GM18867 (cell line): ENCODE results near the gene GAB2.
"Not testable (repeated sequence)": the region's sequence is repeated elsewhere in the genome, so short reads cannot be mapped to it uniquely, and the experiment has no call there.

Source experiments
- ATAC-seq: cut with Tn5 transposase; IDR thresholded peaks from one replicate; pipeline ENCODE4 v1.9.1; 2021; ENCODE audit warnings: mild to moderate bottlenecking, moderate library complexity; ENCODE audit not compliant: unreplicated experiment

The GAB2 gene

DNA sequence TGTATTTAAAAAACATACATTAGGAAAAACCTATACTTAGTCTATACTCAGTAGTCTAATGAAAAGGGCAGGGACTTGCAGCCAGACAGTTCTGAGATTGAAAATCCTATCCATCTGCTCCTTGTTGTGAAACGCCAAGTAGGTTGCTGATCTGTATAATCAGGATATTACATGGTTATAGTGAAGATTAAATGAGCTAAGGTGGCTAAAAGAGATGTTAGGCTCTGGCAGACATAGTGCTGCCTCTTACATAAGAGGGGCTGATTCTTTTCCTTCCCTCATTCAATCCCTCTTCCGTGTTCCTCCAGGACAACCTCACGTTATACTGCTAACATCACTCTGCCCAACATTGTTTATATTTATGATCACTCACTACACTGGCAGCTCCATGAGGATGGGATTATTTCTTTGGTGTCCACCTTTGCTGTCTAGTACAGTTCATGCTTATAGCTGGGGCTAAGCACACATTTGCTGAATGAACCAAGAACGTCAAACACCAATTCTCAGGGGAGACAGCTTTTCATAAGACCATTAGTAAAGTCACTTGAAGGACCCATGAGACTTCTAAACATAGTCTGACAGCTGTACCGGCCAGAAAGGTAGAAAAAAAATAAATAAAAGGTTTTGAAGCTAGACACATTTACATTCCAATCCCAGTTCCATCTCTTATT, 46.3 kb downstream of the GAB2 start:
- ATAC-seq = no peak

- ATAC-seq = no peak
Measured at GRCh38 chr11:78370406-78371172, 47.0 kb downstream of the GAB2 start.

- no peak for ATAC-seq
Measured at GRCh38 chr11:78365381-78365792, 52.2 kb downstream of the GAB2 start.

GRCh38 chr11:78364128-78364751, 53.4 kb downstream of the GAB2 start:
- ATAC-seq = no peak

GRCh38 chr11:78363024-78363619, 54.5 kb downstream of the GAB2 start:
- ATAC-seq = no peak

DNA sequence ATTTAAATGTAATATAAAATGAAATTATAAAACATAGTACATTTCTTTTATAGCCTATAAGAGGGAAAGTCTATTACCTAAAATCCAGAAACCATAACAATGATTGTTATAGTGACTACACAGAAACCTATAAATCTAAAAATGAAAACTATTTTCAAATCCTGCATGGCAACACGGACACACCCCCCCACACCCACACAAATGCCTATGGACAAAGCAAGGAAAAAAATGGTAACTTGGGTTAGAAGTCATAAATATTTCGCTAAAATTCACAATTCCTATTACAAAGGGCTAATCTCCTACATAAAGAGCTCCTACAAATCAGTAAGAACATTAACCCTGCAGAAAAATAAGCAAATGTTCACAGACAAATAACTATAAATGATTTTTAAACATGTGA, 56.4 kb downstream of the GAB2 start:
- no peak for ATAC-seq

GRCh38 chr11:78359921-78360320, 57.7 kb downstream of the GAB2 start:
- ATAC-seq = no peak

DNA sequence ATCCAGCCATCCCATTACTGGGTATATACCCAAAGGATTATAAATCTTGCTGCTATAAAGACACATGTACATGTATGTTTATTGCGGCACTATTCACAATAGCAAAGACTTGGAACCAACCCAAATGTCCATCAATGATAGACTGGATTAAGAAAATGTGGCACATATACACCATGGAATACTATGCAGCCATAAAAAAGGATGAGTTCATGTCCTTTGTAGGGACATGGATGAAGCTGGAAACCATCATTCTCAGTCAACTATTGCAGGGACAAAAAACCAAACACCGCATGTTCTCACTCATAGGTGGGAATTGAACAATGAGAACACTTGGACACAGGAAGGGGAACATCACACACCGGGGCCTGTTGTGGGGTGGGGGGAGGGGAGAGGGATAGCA, 59.7 kb downstream of the GAB2 start:
- ATAC-seq = not testable (repeated sequence)

- ATAC-seq = not testable (repeated sequence)
Measured at GRCh38 chr11:78357425-78357824, 60.2 kb downstream of the GAB2 start.

GRCh38 chr11:78355742-78356141, 61.9 kb downstream of the GAB2 start:
- not testable (repeated sequence) for ATAC-seq

GRCh38 chr11:78355309-78355705, 62.3 kb downstream of the GAB2 start:
- no peak for ATAC-seq

DNA sequence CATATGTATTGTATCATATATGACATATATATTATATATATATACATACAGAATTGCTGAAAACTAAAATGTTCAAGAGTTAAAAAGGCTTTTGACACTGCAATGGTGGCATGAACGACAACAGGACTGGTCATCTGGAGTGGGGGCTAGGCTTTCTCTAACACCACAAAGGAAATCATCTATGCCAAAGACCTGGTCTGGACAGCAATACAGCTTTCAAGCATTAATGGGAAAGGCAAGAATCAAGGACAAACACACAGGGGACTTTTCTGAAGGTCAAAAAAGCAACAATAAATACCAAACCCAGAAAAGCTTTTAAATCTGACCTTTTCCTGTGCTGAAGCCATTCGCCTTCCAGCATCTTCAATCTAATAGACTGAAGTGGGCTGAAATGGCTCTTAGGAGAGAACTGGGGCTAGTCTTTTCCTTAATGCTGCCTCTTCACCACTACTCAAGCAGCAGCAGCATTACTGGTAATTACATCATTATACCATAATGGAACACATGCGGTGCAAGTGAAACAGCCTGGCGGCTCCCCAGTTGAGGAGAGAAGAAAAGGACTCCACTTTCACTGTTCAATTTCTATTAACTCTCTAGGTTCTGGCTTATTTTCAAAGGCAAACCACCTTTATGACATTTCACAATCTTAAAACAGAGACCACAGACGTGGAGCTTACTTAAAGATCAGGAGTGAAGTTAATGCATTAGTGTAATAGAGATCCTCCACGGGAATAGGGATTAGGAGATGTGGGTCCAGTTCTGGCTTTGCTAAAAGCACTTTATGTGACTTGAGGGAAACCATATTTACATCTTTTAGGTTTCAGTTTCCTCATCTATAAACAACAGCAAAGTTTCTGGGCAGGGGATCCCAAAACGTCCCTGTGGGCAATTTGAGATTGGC, 63.0 kb downstream of the GAB2 start:
- no peak for ATAC-seq

- ATAC-seq = no peak
Measured at GRCh38 chr11:78351979-78352841, 65.4 kb downstream of the GAB2 start.

- ATAC-seq = no peak
Measured at GRCh38 chr11:78351193-78351592, 66.4 kb downstream of the GAB2 start.

DNA sequence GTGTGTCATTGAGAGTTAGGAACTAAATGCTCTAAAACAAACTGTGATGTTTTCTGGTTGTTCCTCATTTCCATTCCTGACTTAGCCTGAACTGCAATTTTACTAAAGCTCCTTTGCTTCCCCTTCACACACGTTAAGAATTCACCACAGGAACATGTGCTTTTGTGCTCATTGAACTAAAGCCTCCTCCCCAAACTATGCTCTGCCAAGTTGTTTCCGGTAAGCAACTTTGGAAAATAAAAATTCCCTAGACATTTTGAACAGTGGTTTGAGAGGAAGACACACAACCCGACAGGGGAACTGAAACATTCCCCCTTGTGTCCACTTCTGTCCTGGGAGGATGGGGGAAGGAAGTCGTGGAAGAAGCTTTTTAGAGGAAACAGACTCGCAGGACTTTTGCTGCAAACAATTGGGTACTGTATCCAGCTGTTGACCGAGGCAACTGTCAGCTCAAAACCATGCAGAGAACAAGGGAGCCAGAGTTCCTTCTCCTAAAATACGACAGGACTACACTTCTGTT, 66.9 kb downstream of the GAB2 start:
- no peak for ATAC-seq

DNA sequence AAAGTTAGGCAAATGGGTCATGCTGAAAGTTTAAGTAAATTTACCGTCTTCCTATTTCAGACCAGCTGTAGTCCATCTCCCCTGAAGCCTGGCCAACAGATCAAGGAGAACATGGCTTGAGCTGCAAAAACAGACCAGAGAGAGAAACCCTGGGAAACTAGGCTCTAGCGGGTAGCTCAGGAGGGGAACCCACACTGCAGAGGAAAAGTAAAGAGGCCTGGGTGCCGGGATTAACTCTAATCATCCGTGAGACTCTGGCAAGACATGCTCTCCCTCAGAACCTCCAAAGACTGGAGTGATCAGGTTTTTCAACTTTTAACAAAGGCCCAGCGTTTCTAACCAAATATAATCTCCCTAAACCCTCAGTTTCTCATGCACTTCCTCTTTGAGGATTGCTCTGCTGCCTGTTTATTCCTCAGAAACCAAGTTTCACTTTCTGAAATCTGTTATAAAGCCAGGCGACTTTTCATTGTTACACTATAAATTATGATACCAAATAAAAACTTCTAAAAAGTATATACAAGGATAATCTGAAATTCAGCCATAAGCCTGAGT, 67.5 kb downstream of the GAB2 start:
- ATAC-seq = no peak

DNA sequence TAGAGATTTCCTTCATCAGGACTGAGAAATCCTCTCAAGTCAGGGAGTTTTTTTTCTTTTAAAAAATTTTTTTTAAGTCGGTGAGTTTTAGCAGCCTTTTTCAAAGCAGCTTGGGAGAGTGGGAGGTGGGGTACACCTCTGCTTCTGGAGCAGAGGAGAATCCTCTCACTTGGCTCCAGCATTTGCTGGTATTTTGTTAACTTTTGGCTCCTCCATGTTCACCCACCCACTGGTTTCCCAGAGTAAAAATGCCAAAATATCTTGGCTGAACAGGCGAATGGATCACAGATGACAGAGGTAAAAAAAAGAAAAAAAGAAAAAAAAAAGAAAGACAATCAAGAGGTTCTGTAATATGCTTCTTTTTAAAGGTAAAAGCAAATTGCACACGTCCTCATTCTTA, 68.0 kb downstream of the GAB2 start:
- ATAC-seq = no peak

DNA sequence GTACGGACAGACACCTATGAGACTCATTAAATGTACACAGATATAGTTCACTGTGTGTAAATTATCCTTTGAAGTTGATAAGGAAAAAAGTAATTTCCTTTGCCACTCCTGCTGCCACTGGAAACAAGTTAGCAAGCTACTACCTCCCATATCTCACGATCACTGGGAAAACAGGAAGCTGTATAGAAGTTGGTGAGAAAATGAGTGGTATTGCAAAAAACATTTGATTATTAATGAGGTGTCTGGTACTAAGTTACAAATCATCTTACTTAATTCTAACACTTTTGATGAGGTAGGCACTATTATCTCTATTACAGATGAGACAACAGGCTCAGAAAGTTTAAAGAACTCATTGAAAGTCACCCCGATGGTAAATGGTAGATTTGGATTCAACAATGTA, 68.5 kb downstream of the GAB2 start:
- ATAC-seq = no peak

GRCh38 chr11:78347956-78348355, 69.7 kb downstream of the GAB2 start:
- no peak for ATAC-seq
